ENCODE measurements around the gene DCPS.

DCPS gene

GRCh38 chr11:126355324-126355925 lies 51.6 kb downstream of the DCPS start, which contains the start of gene ST3GAL4:
TSS of gene ST3GAL4 (plus strand) at chr11:126355686. CDS start at chr11:126406156, 50,470 bp downstream.
- no peaks in the 10 kb centered on the region for H3F3A ChIP-seq (ENCODE audit: insufficient read depth, low read length)
- H3K27ac ChIP-seq (ENCODE audit: low read depth, low read length, poor library complexity, severe bottlenecking) = peak within 1 kb of the TSS; percentile 23
- peak within 1 kb of the TSS; percentile 96 for H3K9ac ChIP-seq (ENCODE audit: low read length)
- no peaks in the 10 kb centered on the region for H3K79me2 ChIP-seq (ENCODE audit: insufficient read depth, low read length)
- H3K9me2 ChIP-seq (ENCODE audit: low read depth, low read length) = no peaks in the 10 kb centered on the region
- no peaks in the 10 kb centered on the region for H4K20me1 ChIP-seq (ENCODE audit: insufficient read depth, low read length)
- TF ChIP-seq EZH2 (IDR thresholded peaks at IDR 0.05; ENCODE audit: borderline replicate concordance, low read length) = no peak
- no peak for TF ChIP-seq CTCF (IDR thresholded peaks at IDR 0.05; ENCODE audit: low read length)
- no peaks in the 10 kb centered on the region for H3K27me3 ChIP-seq (ENCODE audit: insufficient read depth, low read length)
- H3K4me2 ChIP-seq (ENCODE audit: low read length) = peak within 1 kb of the TSS; percentile 98
- no peak within 1 kb of the TSS for H2AFZ ChIP-seq (ENCODE audit: low read length)
- no peaks in the 10 kb centered on the region for H3K9me3 ChIP-seq (ENCODE audit: low read length)
- peak within 1 kb of the TSS; percentile 96 for H3K4me3 ChIP-seq (ENCODE audit: low read depth, low read length, poor library complexity, severe bottlenecking)
- no peaks in the 10 kb centered on the region for H3K36me3 ChIP-seq (ENCODE audit: insufficient read depth, low read length)
- peaks cover 26% of the 10 kb centered on the region for H3K4me1 ChIP-seq (ENCODE audit: insufficient read depth, low read length, severe bottlenecking)

- peak overlapping the region; percentile 96 for H3K4me3 ChIP-seq (ENCODE audit: low read depth, low read length, poor library complexity, severe bottlenecking)
- no peaks in the 10 kb centered on the region for H4K20me1 ChIP-seq (ENCODE audit: insufficient read depth, low read length)
- H3K9me2 ChIP-seq (ENCODE audit: low read depth, low read length) = no peaks in the 10 kb centered on the region
- peak overlapping the region; percentile 36; the same call in 1 of the 2 replicates for H3K9ac ChIP-seq (ENCODE audit: low read length)
- no peaks in the 10 kb centered on the region for H3K79me2 ChIP-seq (ENCODE audit: insufficient read depth, low read length)
- no peaks in the 10 kb centered on the region; the same call in 1 of the 2 replicates for H3K27me3 ChIP-seq (ENCODE audit: insufficient read depth, low read length)
- no peaks in the 10 kb centered on the region for H3K9me3 ChIP-seq (ENCODE audit: low read length)
- H3F3A ChIP-seq (ENCODE audit: insufficient read depth, low read length) = no peaks in the 10 kb centered on the region
- H3K4me1 ChIP-seq (ENCODE audit: insufficient read depth, low read length, severe bottlenecking) = peaks cover 26% of the 10 kb centered on the region
- H3K36me3 ChIP-seq (ENCODE audit: insufficient read depth, low read length) = no peaks in the 10 kb centered on the region
- no peak overlapping the region for H2AFZ ChIP-seq (ENCODE audit: low read length)
- peak overlapping the region; percentile 98 for H3K4me2 ChIP-seq (ENCODE audit: low read length)
- H3K27ac ChIP-seq (ENCODE audit: low read depth, low read length, poor library complexity, severe bottlenecking) = no peak overlapping the region
- TF ChIP-seq CTCF (IDR thresholded peaks at IDR 0.05; ENCODE audit: low read length) = no peak
- no peak for TF ChIP-seq EZH2 (IDR thresholded peaks at IDR 0.05; ENCODE audit: borderline replicate concordance, low read length)
Observed at GRCh38 chr11:126355926-126356897, 52.4 kb downstream of the DCPS start.

GRCh38 chr11:126357055-126357962 lies 53.4 kb downstream of the DCPS start:
- H2AFZ ChIP-seq (ENCODE audit: low read length) = no peak overlapping the region
- no peak overlapping the region for H3K4me3 ChIP-seq (ENCODE audit: low read depth, low read length, poor library complexity, severe bottlenecking)
- H3K9me2 ChIP-seq (ENCODE audit: low read depth, low read length) = no peaks in the 10 kb centered on the region
- TF ChIP-seq CTCF (IDR thresholded peaks at IDR 0.05; ENCODE audit: low read length) (no peak), EZH2 (IDR thresholded peaks at IDR 0.05; ENCODE audit: borderline replicate concordance, low read length) (no peak)
- H3K27ac ChIP-seq (ENCODE audit: low read depth, low read length, poor library complexity, severe bottlenecking) = no peak overlapping the region
- no peaks in the 10 kb centered on the region for H3F3A ChIP-seq (ENCODE audit: insufficient read depth, low read length)
- no peak overlapping the region for H3K9ac ChIP-seq (ENCODE audit: low read length)
- H4K20me1 ChIP-seq (ENCODE audit: insufficient read depth, low read length) = no peaks in the 10 kb centered on the region
- no peaks in the 10 kb centered on the region; the same call in 1 of the 2 replicates for H3K27me3 ChIP-seq (ENCODE audit: insufficient read depth, low read length)
- H3K4me2 ChIP-seq (ENCODE audit: low read length) = no peak overlapping the region
- no peaks in the 10 kb centered on the region for H3K36me3 ChIP-seq (ENCODE audit: insufficient read depth, low read length)
- no peaks in the 10 kb centered on the region for H3K79me2 ChIP-seq (ENCODE audit: insufficient read depth, low read length)
- no peaks in the 10 kb centered on the region for H3K9me3 ChIP-seq (ENCODE audit: low read length)
- peaks cover 26% of the 10 kb centered on the region for H3K4me1 ChIP-seq (ENCODE audit: insufficient read depth, low read length, severe bottlenecking)

Data from OCI-LY1 (cell line).